Brain microvascular endothelial cell (primary cell): Measurements from ENCODE around the gene CYP4V2.

ENCODE experiments used
- DNase-seq: peaks from one replicate; pipeline ENCODE4 v3.0.0-alpha.2; 2020
- H3K27ac ChIP-seq: fragments of 250-450 bp; sonication (Bioruptor Pico); 2 replicates; pipeline ENCODE4 v1.5.1; 2020; ENCODE audit warnings: mild to moderate bottlenecking, moderate library complexity
- H3K27me3 ChIP-seq: fragments of 250-450 bp; sonication (Bioruptor Pico); replicated peaks from 2 replicates; pipeline ENCODE4 v1.5.1; 2020; ENCODE audit warnings: mild to moderate bottlenecking
- H3K36me3 ChIP-seq: fragments of 250-450 bp; sonication (Bioruptor Pico); replicated peaks from 2 replicates; pipeline ENCODE4 v1.5.1; 2020; ENCODE audit warnings: mild to moderate bottlenecking
- H3K4me3 ChIP-seq: 2 replicates; pipeline ENCODE4 v1.5.1; 2011; ENCODE audit warnings: low read depth, mild to moderate bottlenecking, control low read depth, low read length, moderate library complexity
- CTCF ChIP-seq: IDR thresholded peaks from 2 replicates; pipeline ENCODE4 v1.5.1; 2011; ENCODE audit warnings: low read depth, mild to moderate bottlenecking, moderate library complexity, low read length, control low read depth, inconsistent platforms; ENCODE audit errors: missing control alignments
- in situ Hi-C: cut with HindIII; loops from 2 replicates; pipeline ENCODE4 v1.10.0; 2017; ENCODE audit warnings: low sequenced_read_pairs, low pct_ligation_motif_present

The CYP4V2 gene

GRCh38 chr4:186216465-186217024 lies 25.2 kb downstream of the CYP4V2 start:
- in situ Hi-C loops, result no loop called here
- DNase-seq, result peak; percentile 5
- Histone ChIP-seq H3K27ac (no peak overlapping the region), H3K36me3 (no peaks in the 10 kb centered on the region), H3K4me3 (no peak overlapping the region), H3K27me3 (no peaks in the 10 kb centered on the region)
- no peak for TF ChIP-seq CTCF

- DNase-seq, result no peak
- no peaks in the 10 kb centered on the region for H3K27me3 ChIP-seq
- in situ Hi-C loops, result no loop called here
- no peaks in the 10 kb centered on the region for H3K36me3 ChIP-seq
- TF ChIP-seq CTCF, result no peak
- H3K4me3 ChIP-seq, result no peak overlapping the region
- no peak overlapping the region for H3K27ac ChIP-seq
These were observed 26.4 kb downstream of the CYP4V2 start for GRCh38 chr4:186217733-186218293.

- Histone ChIP-seq H3K4me3 (no peak overlapping the region), H3K36me3 (no peaks in the 10 kb centered on the region), H3K27me3 (no peaks in the 10 kb centered on the region), H3K27ac (no peak overlapping the region)
- no peak for DNase-seq
- TF ChIP-seq CTCF, result no peak
- in situ Hi-C loops, result no loop called here
These were observed 30.3 kb downstream of the CYP4V2 start for GRCh38 chr4:186221624-186222023.

GRCh38 chr4:186225848-186226247 lies 34.5 kb downstream of the CYP4V2 start:
- no peak for DNase-seq
- Histone ChIP-seq H3K36me3 (no peaks in the 10 kb centered on the region), H3K27me3 (no peaks in the 10 kb centered on the region), H3K4me3 (no peak overlapping the region), H3K27ac (no peak overlapping the region)
- in situ Hi-C loops, result no loop called here
- TF ChIP-seq CTCF, result no peak

- no peak overlapping the region for H3K27ac ChIP-seq
- TF ChIP-seq CTCF, result no peak
- DNase-seq, result no peak
- H3K27me3 ChIP-seq, result no peaks in the 10 kb centered on the region
- no peak overlapping the region for H3K4me3 ChIP-seq
- no peaks in the 10 kb centered on the region for H3K36me3 ChIP-seq
- in situ Hi-C loops, result no loop called here
These were observed 35.3 kb downstream of the CYP4V2 start for GRCh38 chr4:186226521-186227189.
